MM.1S (cell line): ENCODE data around the gene LAMP5.

Source experiments
- CTCF ChIP-seq: fragments of 300-600 bp; sonication (generic); IDR thresholded peaks from 2 replicates; pipeline ENCODE4 v1.5.1; 2016; ENCODE audit warnings: antibody characterized with exemption, low read length, mixed read lengths
- EZH2 ChIP-seq: fragments of 300-600 bp; sonication (generic); optimal IDR thresholded peaks from 2 replicates; pipeline ENCODE3; 2017; ENCODE audit warnings: low read depth, mild to moderate bottlenecking, antibody characterized with exemption, low read length, mixed read lengths
- EZH2phosphoT487 ChIP-seq: fragments of 300-600 bp; sonication (generic); IDR thresholded peaks from 2 replicates; pipeline ENCODE4 v1.6.1; 2018; ENCODE audit warnings: antibody characterized with exemption, low read length

- TF ChIP-seq CTCF = no peak
- no peak for TF ChIP-seq EZH2phosphoT487
- no peak for TF ChIP-seq EZH2
These were observed 2.0 kb downstream of the LAMP5 start for GRCh38 chr20:9516234-9516871.
